Keratinocyte (primary cell): ENCODE results near the gene RAI1. TPM values are rescaled to one million over a fixed set of nuclear protein-coding genes. Genes with fewer than 3 reads are reported as not detected.

Source experiments
- DNase-seq: peaks from one replicate; pipeline ENCODE4 v3.0.0-alpha.2; 2011; ENCODE audit warnings: low read depth, missing footprints, low spot score
- FAIRE-seq: peaks from 2 replicates; lab custom pipeline; 2011; peaks lifted over from hg19 to GRCh38; lab: Jason Lieb, UNC
- H2AFZ ChIP-seq: 2 replicates; pipeline ENCODE4 v1.6.0; 2012; ENCODE audit warnings: low read length, control low read depth, inconsistent platforms; ENCODE audit not compliant: control insufficient read depth
- H3K27ac ChIP-seq: 2 replicates; pipeline ENCODE4 v1.5.1; 2011; ENCODE audit warnings: low read length; ENCODE audit not compliant: control insufficient read depth, insufficient read depth
- H3K27me3 ChIP-seq: 3 replicates; pipeline ENCODE4 v1.6.0; 2011; ENCODE audit warnings: low read length; ENCODE audit not compliant: control insufficient read depth, insufficient read depth; ENCODE audit errors: extremely low read depth
- H3K36me3 ChIP-seq, 2 experiments: 2 replicates in 1 of 2; 3 replicates in 1 of 2; pipeline ENCODE4 v1.5.1; 2011; ENCODE audit warnings: low read length in 2 of 2, mild to moderate bottlenecking in 1 of 2; ENCODE audit not compliant: control insufficient read depth in 2 of 2, insufficient read depth in 2 of 2; ENCODE audit errors: extremely low read depth in 1 of 2
- H3K4me1 ChIP-seq: 3 replicates; pipeline ENCODE4 v1.5.1; 2011; ENCODE audit warnings: low read length; ENCODE audit not compliant: control insufficient read depth, insufficient read depth; ENCODE audit errors: extremely low read depth
- H3K4me2 ChIP-seq: 3 replicates; pipeline ENCODE4 v1.6.0; 2011; ENCODE audit warnings: low read depth, low read length; ENCODE audit not compliant: control insufficient read depth, insufficient read depth; ENCODE audit errors: extremely low read depth
- H3K4me3 ChIP-seq, 3 experiments: fragments of 200-600 bp in 1 of 3; sonication (generic) in 1 of 3; 2 replicates in 2 of 3; 3 replicates in 1 of 3; pipeline ENCODE4 v1.5.1; 2011 to 2016; ENCODE audit warnings: low read length in 3 of 3, mild to moderate bottlenecking in 3 of 3, control low read depth in 2 of 3, inconsistent platforms in 1 of 3, low read depth in 1 of 3, mixed read lengths in 1 of 3, mixed run types in 1 of 3, moderate library complexity in 1 of 3; ENCODE audit not compliant: control insufficient read depth in 2 of 3, insufficient read depth in 2 of 3; ENCODE audit errors: extremely low read depth in 1 of 3
- H3K79me2 ChIP-seq: 2 replicates; pipeline ENCODE4 v1.6.0; 2012; ENCODE audit warnings: low read length; ENCODE audit not compliant: control insufficient read depth, insufficient read depth
- H3K9ac ChIP-seq: 3 replicates; pipeline ENCODE4 v1.6.0; 2011; ENCODE audit warnings: low read length; ENCODE audit not compliant: control insufficient read depth, insufficient read depth; ENCODE audit errors: extremely low read depth
- H3K9me1 ChIP-seq: 3 replicates; pipeline ENCODE4 v1.6.0; 2011; ENCODE audit warnings: low read length; ENCODE audit not compliant: control insufficient read depth, insufficient read depth; ENCODE audit errors: extremely low read depth
- H3K9me3 ChIP-seq: 2 replicates; pipeline ENCODE4 v1.5.1; 2012; ENCODE audit warnings: low read depth, low read length; ENCODE audit not compliant: control insufficient read depth
- H4K20me1 ChIP-seq: 3 replicates; pipeline ENCODE4 v1.6.0; 2011; ENCODE audit warnings: low read length; ENCODE audit not compliant: control insufficient read depth, insufficient read depth; ENCODE audit errors: extremely low read depth
- EZH2 ChIP-seq: IDR thresholded peaks from one replicate; pipeline ENCODE4 v1.6.1; 2012; ENCODE audit warnings: inconsistent platforms, mild to moderate bottlenecking, low read length, moderate library complexity
- dilution Hi-C: fragments of 300-500 bp; cut with MboI; formaldehyde crosslinking; loops from one replicate; pipeline ENCODE4 v1.7.0; 2020; ENCODE audit warnings: low sequenced_read_pairs; ENCODE audit not compliant: extremely low pct_ligation_motif_present
- polyA plus RNA-seq, 5 experiments: library from polyadenylated mRNA; depleted of rRNA in 3 of 5; stranded (reverse) in 3 of 5; stranded (forward) in 1 of 5; unstranded in 1 of 5; fragments of >200 nt; gene quantifications; 1 replicate in 1 of 5; 2 replicates in 3 of 5; 3 replicates in 1 of 5; pipeline versions ENCODE4 v1.2.1 to v1.2.3, GENCODE V29; 2011 to 2012; ENCODE audit warnings: missing spikeins in 2 of 5, low read depth in 1 of 5, low replicate concordance in 1 of 5
- TF ChIP-seq, protein P1 (sequence below), 3 experiments: IDR thresholded peaks in 1 of 3; conservative IDR thresholded peaks in 1 of 3; optimal IDR thresholded peaks in 1 of 3; 2 replicates in 2 of 3; 3 replicates in 1 of 3; pipeline versions ENCODE3 to v1.5.1; 2011; ENCODE audit warnings: low read length in 3 of 3, mild to moderate bottlenecking in 3 of 3, moderate library complexity in 2 of 3, control low read depth in 1 of 3, inconsistent platforms in 1 of 3; ENCODE audit not compliant: insufficient read depth in 2 of 3; ENCODE audit errors: extremely low read depth in 1 of 3

RAI1 gene
- polyA plus RNA-seq, 1 donor (not counting 4 experiments of a cell fraction or from before 2014, with no cell fraction given), result 2.6 TPM

DNA sequence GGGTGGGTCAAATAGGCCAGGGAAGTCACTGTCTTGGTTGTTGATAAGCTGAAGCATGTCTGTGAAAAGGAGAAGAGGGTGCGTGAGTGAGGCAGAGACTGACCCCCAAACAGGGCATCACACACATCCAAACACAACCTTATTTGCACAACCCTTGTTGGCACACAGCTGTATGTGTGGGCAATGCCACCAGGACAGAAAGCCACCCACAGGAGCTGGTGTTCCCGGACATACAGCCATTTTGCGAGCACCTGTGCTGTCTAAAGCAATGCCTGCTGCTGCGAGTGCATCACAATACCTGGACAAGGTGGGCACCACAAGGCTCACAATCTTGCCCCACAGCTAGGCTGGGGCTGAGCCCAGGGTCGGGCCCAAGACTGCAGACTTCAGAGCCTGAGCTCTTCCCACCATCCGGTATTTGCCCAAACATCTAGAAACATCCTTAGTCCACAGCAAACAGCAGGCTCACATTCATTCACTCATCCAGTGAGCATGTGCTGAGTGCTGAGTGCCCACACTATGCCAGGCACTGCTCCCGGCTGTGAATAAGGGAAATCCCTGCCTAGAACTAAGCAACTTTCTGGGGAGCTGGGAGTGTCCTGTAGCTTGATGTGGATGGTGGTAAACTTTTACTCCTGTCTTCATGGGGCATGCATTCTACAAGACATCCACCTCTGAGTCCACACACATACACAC lies 139.4 kb downstream of the RAI1 start:
- Histone ChIP-seq H3K36me3 (peaks cover 40 to 44% of the 10 kb centered on the region in 2 experiments), H3K9me3 (no peaks in the 10 kb centered on the region), H3K9ac (no peak overlapping the region), H3K9me1 (peaks cover 2% of the 10 kb centered on the region), H3K4me3 (peak overlapping the region in 1 of 3 experiments; percentile 15), H3K4me2 (peak overlapping the region; percentile 89), H3K27ac (peak overlapping the region; percentile 0), H3K4me1 (peaks cover 53% of the 10 kb centered on the region), H3K79me2 (peaks cover 53% of the 10 kb centered on the region), H4K20me1 (peaks cover 26% of the 10 kb centered on the region), H3K27me3 (no peaks in the 10 kb centered on the region), H2AFZ (no peak overlapping the region)
- TF ChIP-seq, protein P1, sequence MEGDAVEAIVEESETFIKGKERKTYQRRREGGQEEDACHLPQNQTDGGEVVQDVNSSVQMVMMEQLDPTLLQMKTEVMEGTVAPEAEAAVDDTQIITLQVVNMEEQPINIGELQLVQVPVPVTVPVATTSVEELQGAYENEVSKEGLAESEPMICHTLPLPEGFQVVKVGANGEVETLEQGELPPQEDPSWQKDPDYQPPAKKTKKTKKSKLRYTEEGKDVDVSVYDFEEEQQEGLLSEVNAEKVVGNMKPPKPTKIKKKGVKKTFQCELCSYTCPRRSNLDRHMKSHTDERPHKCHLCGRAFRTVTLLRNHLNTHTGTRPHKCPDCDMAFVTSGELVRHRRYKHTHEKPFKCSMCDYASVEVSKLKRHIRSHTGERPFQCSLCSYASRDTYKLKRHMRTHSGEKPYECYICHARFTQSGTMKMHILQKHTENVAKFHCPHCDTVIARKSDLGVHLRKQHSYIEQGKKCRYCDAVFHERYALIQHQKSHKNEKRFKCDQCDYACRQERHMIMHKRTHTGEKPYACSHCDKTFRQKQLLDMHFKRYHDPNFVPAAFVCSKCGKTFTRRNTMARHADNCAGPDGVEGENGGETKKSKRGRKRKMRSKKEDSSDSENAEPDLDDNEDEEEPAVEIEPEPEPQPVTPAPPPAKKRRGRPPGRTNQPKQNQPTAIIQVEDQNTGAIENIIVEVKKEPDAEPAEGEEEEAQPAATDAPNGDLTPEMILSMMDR (optimal IDR thresholded peaks at IDR 0.05 in 1 of 3, IDR thresholded peaks at IDR 0.05 in 1 of 3, conservative IDR thresholded peaks at IDR 0.05 in 1 of 3; ENCODE audit: extremely low read depth in 1 of 3, insufficient read depth in 2 of 3, low read length in 3 of 3), result no peak
- no peak for TF ChIP-seq EZH2
- FAIRE-seq (peak; percentile 36), DNase-seq (no peak)
- dilution Hi-C loops, result no loop called here

DNA sequence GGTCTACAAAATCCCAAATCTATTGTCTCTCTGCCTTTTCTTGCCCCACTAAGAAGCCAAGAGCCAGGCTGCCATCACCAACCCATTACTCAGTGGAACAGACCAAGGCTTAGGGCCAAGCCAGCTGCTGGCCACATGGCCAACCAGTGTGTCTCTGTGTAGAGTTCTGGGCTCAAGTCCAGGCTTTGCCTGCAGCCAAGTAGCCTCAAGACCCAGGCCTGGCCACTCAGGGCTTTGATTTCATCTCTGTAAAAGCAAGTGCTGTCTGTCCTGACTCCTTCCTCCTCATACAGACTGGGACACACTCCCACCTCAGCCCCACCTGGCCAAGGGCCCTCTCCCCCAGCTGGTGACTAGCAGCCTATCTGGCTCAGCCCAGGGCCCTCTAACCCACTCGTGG lies 140.9 kb downstream of the RAI1 start:
- Histone ChIP-seq H3K27ac (peak overlapping the region; percentile 55), H4K20me1 (peaks cover 26% of the 10 kb centered on the region), H3K36me3 (peaks cover 29 to 31% of the 10 kb centered on the region in 2 experiments)

More for the DNA sequence above, 140.9 kb downstream of the RAI1 start:
- peak overlapping the region; percentile 69 for H3K9ac ChIP-seq
- no peaks in the 10 kb centered on the region for H3K27me3 ChIP-seq
- dilution Hi-C loops, result no loop called here
- no peak for TF ChIP-seq EZH2
- TF ChIP-seq, protein P1 (optimal IDR thresholded peaks at IDR 0.05 in 1 of 3, IDR thresholded peaks at IDR 0.05 in 1 of 3, conservative IDR thresholded peaks at IDR 0.05 in 1 of 3; ENCODE audit: extremely low read depth in 1 of 3, insufficient read depth in 2 of 3, low read length in 3 of 3), result no peak
- peak overlapping the region; percentile 89 for H3K4me2 ChIP-seq
- peaks cover 4% of the 10 kb centered on the region for H3K9me1 ChIP-seq
- H3K9me3 ChIP-seq, result no peaks in the 10 kb centered on the region
- H3K4me1 ChIP-seq, result peaks cover 68% of the 10 kb centered on the region
- H3K79me2 ChIP-seq, result peaks cover 61% of the 10 kb centered on the region
- H2AFZ ChIP-seq, result no peak overlapping the region
- no peak for DNase-seq
- no peak for FAIRE-seq
- H3K4me3 ChIP-seq, result peak overlapping the region; percentile 51 to 78 (median 74)
